Stimulated activated CD4-positive, alpha-beta T cell treated with anti-CD3 and anti-CD28 coated beads, Interleukin-1b, Interleukin-23, amount 100 ng/mL, for 1 hour (primary cell): ENCODE data around the gene DENND10.
"Not testable (repeated sequence)": the region's sequence is repeated elsewhere in the genome, so short reads cannot be mapped to it uniquely, and the experiment has no call there.

ENCODE experiments used
- DNase-seq, 2 donors: peaks; one replicate each; pipeline ENCODE4 v3.0.0-alpha.2; 2020; ENCODE audit warnings: low read depth in 2 of 2

The DENND10 gene

DNA sequence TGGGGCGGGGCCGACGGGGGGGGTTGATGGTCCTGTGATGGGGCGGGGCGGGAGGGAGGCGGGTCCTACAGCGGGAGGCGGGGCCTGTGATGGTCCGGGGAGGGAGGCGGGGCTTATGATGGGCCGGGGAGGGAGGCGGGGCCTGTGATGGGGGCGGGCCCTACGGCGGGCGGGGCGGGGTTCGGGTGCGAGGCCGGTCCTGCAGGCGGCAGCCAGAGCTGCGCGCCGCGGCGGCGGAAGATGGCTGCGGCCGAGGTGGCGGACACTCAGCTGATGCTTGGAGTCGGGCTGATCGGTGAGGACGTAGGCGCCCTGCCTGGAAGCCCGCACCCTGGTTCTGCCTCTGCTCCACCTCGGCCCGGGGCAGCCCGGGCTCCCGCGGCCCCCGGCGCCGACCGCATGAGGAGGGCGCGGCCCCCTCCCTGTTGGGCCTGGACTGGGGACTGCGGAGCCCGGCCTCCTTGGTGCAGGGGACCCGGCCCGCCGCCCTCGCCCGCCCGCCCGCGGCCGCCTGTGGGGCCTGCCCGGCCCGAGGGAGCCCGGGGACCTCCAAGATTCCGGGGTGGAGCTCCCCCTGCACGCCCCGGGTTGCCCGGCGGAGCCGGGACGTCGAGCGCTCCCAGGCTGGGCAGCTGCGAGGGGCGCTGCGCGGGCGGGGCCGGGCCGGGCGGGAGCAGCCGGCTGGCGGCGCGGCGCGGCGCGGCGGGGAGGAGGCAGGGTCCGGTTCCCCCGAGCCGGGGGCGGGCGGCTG lies at the start of gene DENND10:
TSS of gene DENND10 (plus strand) at position 211 of the 751 bp plus-strand sequence. CDS start at position 241, 30 bp downstream.
- DNase-seq, result peak; percentile 56 to 70

DNA sequence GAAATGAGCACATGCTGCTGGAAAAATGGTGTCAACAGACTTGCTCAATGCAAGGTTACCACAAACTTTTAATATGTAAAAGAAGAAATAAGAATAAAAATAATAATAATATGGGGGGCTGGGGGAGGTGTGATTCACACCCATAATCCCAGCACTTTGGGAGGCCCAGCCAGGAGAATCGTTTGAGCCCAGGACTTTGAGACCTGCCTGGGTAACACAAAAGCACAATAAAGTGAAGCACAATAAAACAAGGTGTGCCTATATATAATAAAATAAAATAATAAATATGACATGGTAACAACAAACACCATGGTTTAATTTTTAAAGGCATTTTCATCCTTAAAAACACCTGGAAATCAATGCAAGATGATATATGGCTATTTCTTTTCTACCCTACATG lies 48.4 kb upstream of the DENND10 start:
- DNase-seq, result no peak

DNA sequence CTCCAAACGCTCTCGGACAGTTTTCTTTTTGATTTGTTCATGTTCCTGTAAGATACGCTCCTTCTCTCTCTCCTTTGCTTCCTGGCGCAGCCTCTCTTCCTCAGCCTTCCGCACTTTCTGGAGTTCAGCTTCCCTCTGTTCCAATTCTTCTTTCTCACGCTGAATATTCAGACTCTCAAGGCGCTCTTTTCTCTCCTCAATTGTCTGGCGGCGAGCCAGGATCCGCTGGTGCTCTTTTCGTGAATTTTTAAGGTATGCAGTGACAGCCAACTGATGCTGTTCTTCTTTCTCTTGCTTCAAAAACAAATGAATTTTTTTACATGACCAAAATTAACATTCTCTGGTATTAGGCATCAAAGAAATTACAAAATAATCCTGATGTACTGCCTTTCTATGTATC lies 45.9 kb upstream of the DENND10 start:
- DNase-seq, result no peak

DNA sequence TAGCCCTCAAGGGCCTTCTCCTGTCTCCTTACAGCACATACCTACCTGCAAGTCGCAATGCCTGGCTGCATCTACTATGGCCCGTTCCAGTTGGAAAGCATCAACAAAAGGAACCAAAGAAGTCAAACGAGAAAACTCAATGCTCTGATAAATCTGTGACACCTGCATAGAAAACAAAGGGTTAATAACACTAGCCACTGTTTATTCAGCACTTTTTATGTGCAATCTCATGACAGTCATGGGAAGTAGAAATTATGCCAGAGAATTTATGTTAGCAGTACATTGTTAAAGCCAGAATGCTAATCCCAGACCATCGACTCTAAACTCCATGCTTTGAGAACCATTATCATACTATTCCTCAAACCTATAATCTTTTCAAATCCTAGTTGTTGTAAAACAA lies 44.4 kb upstream of the DENND10 start:
- no peak for DNase-seq

DNA sequence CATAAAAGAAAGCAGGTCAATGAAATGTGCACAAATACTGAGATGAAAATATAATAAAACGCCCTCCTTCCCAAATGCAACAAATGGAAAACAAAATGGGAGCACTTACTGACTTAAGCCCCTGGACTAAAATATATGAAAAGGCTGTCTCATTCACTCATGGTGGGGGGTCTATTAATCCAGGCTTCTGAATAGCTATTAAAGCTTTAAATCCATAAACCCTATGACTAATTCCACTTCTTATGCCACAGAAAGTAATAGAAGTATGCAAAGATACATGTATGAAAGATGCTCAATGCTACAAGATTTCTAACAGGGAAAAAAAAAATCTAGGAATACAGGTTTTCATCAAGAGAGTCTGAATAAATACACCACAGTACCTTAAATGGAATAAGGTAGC lies 43.8 kb upstream of the DENND10 start:
- DNase-seq, result no peak

DNA sequence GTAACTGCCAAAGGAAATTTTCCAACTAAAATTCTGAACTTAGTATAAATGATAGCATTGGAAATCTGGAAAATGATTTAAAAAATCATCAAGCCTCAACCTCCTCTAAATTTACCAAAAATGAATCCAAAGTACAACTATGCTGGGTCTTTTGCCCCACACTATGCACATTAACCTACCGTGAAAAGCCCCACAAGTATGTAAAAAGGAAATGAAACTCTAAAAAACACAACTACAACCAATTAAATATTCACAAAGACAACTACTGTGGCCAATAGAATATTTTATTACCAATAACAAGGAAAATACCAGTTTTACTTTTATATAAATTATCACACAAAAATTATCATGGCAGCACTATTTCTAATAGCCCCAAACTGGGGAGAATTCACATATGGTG lies 42.6 kb upstream of the DENND10 start:
- no peak for DNase-seq

- no peak for DNase-seq
Measured at GRCh38 chr10:119061926-119062325, 42.0 kb upstream of the DENND10 start.

GRCh38 chr10:119070395-119071165 lies 33.3 kb upstream of the DENND10 start:
- DNase-seq, result no peak

DNA sequence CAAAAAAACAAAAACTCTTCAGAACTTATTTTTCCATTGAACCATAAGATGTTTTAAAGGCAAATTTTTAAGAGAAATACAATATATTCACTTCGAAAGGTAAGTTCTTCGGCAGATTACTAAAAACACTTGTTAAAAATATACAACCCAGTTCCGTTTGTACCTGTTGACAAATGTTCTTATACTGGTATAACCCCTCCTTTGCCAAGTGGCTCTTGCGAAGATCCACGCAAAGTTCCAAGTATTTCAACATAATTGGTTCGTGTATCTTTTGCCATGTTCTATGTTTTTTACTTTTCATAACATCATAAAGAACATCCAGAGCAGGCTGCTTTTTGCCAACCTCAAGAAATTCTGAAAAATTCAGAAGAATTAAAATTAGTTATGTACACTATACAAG lies 30.3 kb upstream of the DENND10 start:
- DNase-seq, result no peak

DNA sequence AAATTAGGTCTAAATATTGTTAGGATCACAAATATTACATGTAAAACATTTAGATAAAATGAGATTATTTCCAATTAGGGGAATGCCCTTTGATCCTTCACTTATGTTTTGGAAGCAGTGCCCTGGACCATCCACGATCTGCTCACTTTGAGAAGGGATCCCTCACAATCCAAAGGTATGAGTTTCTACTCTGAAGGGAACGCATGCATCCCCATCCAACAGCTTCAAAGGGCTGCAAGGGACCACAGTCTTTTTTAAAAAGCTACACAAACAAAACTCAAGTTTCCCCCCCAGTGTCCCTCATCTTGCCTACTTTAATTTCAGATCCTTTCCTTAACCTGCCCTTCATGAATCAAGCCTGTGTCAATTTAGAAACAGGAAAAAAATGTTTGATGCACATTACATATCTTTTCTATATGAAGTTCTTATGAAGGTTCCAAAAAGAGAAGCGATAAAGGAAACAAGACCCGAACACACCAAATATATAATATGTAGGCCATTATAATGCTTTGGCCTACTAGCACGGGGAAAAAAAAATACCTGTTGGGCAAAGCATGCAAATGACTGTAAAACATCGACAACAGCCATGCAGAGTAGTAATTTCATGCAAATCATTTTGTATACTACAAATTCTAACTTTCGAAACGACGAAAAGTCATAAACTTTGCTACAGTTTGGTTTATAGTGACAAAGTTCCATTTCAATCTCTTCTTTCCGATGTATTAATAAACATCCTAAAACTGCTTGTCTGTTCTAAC lies 25.3 kb upstream of the DENND10 start:
- DNase-seq, result no peak

- peak in 1 of 2 donors; percentile 31 for DNase-seq
Measured at GRCh38 chr10:119079599-119080520, 24.1 kb upstream of the DENND10 start.

GRCh38 chr10:119080521-119081259 lies 23.2 kb upstream of the DENND10 start, which contains the start of gene EIF3A:
Gene EIF3A (minus strand): TSS chr10:119080817. CDS start chr10:119080676, 141 bp downstream.
- DNase-seq, result peak; percentile 77

DNA sequence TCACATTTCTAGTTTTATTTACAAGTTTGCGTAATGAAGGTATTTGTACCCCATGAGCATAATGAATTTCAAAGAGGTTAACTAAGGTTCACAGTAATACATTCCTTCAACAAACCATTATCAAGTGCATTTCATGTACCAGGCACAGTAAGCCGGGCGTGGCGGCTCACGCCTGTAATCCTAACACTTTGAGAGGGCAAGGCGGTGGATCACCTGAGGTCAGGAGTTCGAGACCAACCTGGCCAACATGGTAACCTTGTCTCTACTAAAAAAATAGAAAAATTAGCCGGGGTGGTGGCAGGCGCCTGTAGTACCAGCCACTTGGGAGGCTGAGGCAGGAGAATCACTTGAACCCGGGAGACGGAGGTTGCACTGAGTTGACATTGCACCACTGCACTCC lies 19.0 kb upstream of the DENND10 start:
- no peak for DNase-seq

DNA sequence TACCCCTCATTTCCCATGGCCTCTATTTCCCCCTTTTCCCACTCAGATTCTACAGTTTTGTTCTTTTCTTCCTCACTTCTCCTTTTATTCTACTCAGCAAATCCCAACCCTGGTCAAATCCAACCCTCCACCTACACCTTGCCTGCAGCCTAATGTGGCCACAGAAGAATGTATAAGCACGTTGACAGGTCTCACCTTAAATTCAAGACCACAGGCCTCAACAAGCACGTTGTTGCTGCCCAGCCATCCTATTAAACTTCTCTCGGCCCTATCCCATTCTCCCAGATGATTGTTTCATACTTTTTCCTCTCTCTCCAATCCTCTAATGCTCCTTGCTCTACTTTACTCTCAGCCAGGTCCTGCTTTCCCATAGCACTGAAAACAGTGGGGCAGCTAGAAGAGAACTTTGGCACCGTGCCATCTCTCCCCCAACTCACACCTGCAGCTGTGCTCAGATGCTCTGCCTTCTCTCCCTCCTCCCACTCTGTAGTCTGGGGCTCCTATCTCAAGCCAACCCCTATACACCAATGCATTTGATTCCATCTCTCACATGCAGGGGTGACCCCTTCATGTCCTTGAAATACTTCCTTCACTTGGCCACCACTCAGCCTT lies 16.5 kb upstream of the DENND10 start:
- no peak for DNase-seq

DNA sequence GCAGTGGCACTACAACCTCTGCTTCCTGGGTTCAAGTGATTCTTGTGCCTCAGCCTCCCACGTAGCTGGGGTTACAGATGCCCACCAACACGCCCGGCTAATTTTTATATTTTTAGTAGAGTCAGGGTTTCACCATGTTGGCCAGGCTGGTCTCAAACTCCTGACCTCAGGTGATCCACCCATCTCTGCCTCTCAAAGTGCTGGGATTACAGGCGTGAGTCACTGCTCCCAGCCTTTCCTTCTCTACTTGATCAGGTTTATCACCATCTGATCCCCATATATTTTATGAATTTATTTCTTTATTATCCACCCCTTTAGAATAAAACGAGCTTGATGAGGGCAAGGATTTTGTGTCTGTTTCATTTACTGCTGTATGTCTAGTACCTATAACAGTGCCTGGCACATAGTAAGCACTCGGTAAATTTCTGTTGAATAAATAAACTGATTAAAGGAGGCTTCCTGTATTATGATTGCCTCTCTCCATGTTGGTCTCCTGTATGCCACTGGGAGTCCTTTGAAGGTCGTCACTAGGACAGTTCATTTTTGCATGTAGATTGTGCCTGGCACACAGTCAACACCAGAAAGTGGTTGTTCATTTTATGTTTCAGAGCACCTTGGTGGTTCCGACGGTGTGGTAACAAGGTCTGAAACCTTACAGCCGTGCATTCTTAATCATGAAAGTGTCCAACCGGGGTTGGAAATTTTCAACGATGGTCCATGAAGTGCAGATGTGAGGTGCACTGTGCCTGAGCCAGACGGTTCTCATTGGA lies 13.7 kb upstream of the DENND10 start:
- no peak for DNase-seq

DNA sequence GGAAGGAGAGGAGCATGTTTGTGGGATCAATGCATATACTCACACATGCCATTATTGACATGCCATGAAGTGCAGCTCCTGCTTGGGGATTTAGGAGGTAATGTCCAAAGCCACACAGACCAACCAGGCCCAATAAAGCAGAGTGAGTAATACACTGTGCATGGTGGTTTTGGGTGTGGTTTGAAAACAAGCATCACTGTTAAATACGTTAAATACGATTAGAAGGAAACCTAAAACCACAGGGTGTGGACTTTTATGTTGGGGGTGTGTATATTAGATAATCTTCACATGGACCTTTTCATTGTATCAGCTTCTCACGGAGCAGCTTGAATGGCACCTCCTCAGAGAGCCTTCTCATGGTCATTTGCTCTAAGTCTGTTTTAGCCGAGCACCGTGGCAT lies 12.9 kb upstream of the DENND10 start:
- DNase-seq, result no peak

DNA sequence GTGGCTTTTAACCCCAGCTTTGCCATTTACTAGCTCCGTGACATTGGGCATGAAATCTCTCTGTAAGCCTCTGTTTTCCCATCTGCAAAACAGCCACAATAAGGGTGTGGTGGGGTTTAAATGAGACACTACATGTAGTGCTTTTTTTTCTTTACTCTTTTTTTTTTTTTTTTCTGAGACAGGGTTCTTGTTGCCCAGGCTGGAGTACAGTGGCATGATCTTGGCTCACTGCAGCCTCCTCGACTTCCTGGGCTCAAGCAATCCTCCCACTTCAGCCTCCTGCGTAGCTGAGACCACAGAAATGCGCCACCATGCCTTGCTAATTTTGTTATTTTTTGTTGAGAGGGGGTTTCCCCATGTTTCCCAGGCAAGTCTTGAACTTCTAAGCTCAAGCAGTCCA lies 8.3 kb upstream of the DENND10 start:
- no peak for DNase-seq

DNA sequence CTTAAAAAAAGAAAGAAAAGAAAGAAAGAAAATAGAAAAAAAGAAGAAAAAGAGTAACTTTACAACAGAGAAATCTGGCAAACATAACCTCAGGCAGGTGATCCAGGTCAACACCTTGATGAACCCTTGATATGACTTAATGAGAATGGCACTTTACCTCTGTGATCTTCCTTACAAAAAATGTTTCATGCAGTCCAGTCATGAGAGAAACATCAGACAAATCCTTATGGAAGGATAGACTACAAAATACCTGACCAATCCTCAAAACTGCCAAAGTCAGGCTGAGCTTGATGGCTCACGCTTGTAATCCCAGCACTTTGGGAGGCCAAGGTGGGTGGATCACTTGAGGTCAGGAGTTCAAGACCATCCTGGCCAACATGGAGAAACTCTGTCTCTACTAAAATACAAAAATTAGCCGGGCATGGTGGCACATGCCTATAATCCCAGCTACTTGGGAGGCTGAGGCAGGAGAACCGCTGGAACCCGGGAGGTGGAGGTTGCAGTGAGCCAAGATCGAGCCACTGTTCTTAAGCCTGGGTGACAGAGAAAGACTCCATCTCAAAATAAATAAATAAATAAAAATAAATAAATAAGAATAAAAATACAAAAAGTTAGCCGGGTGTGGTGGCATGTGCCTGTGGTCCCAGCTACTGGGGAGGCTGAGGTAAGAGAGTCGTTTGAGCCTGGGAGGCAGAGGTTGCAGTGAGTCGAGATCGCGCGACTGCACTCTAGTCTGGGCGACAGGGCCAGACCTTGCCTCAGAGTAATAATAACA lies 7.1 kb upstream of the DENND10 start:
- not testable (repeated sequence) for DNase-seq

GRCh38 chr10:119098576-119098975 lies 5.3 kb upstream of the DENND10 start:
- DNase-seq, result no peak
